Dermis blood vessel endothelial cell (primary cell): ENCODE measurements around the gene CEP128. TPM values are rescaled to one million over a fixed set of nuclear protein-coding genes. Genes with fewer than 3 reads are reported as not detected.
A peak's percentile ranks its signal among the peaks of the same experiment; 100 is the strongest.

ENCODE experiments used
- DNase-seq: peaks from one replicate; pipeline ENCODE4 v3.0.0; 2010
- total RNA-seq: library from RNA; depleted of rRNA; stranded (reverse); fragments of >200 nt; gene quantifications from 2 replicates; pipeline ENCODE4 v1.2.3, GENCODE V29; 2014

CEP128 gene
- total RNA-seq, 1 donor from 2014 or later = 4.4 TPM

- no peak for DNase-seq
These were observed 335.2 kb downstream of the CEP128 start for GRCh38 chr14:80606347-80606772.

- no peak for DNase-seq
These were observed 336.0 kb downstream of the CEP128 start for GRCh38 chr14:80605536-80605935.

GRCh38 chr14:80602946-80603345 lies 338.6 kb downstream of the CEP128 start:
- DNase-seq = no peak

- DNase-seq = peak; percentile 63
These were observed 354.3 kb downstream of the CEP128 start for GRCh38 chr14:80587096-80587724.

GRCh38 chr14:80586131-80586530 lies 355.4 kb downstream of the CEP128 start:
- no peak for DNase-seq

- no peak for DNase-seq
These were observed 356.1 kb downstream of the CEP128 start for GRCh38 chr14:80585506-80585835.

GRCh38 chr14:80584744-80585505 lies 356.6 kb downstream of the CEP128 start:
- peak; percentile 40 for DNase-seq

GRCh38 chr14:80577599-80577998 lies 363.9 kb downstream of the CEP128 start:
- no peak for DNase-seq

GRCh38 chr14:80576401-80576800 lies 365.1 kb downstream of the CEP128 start:
- no peak for DNase-seq

- DNase-seq = no peak
These were observed 365.8 kb downstream of the CEP128 start for GRCh38 chr14:80575763-80576162.

GRCh38 chr14:80572666-80573065 lies 368.9 kb downstream of the CEP128 start:
- no peak for DNase-seq

GRCh38 chr14:80570930-80571298 lies 370.6 kb downstream of the CEP128 start:
- no peak for DNase-seq

GRCh38 chr14:80567905-80568536 lies 373.5 kb downstream of the CEP128 start:
- DNase-seq = no peak

GRCh38 chr14:80565001-80565400 lies 376.5 kb downstream of the CEP128 start:
- DNase-seq = no peak

GRCh38 chr14:80564051-80564450 lies 377.5 kb downstream of the CEP128 start:
- no peak for DNase-seq

- DNase-seq = no peak
These were observed 380.5 kb downstream of the CEP128 start for GRCh38 chr14:80560800-80561657.

- DNase-seq = no peak
These were observed 387.4 kb downstream of the CEP128 start for GRCh38 chr14:80554139-80554538.

- DNase-seq = no peak
These were observed 392.4 kb downstream of the CEP128 start for GRCh38 chr14:80549141-80549540.

- DNase-seq = peak; percentile 73
These were observed 395.3 kb downstream of the CEP128 start for GRCh38 chr14:80545935-80546854.

- DNase-seq = no peak
These were observed 397.2 kb downstream of the CEP128 start for GRCh38 chr14:80544366-80544765.

- no peak for DNase-seq
These were observed 398.3 kb downstream of the CEP128 start for GRCh38 chr14:80543211-80543610.
